ENCODE data around the gene TWNK.

- TF ChIP-seq CTCF (conservative IDR thresholded peaks at IDR 0.05), result no peak
- no peak for TF ChIP-seq ZFX (IDR thresholded peaks at IDR 0.05)
Measured at GRCh38 chr10:101007099-101007711, 19.9 kb downstream of the TWNK start.
